MM.1S (cell line): ENCODE data around the gene DEPP1.

Experiments
- CTCF ChIP-seq: fragments of 300-600 bp; sonication (generic); IDR thresholded peaks from 2 replicates; pipeline ENCODE4 v1.5.1; 2016; ENCODE audit warnings: antibody characterized with exemption, low read length, mixed read lengths
- EZH2 ChIP-seq: fragments of 300-600 bp; sonication (generic); optimal IDR thresholded peaks from 2 replicates; pipeline ENCODE3; 2017; ENCODE audit warnings: low read depth, mild to moderate bottlenecking, antibody characterized with exemption, low read length, mixed read lengths

DNA sequence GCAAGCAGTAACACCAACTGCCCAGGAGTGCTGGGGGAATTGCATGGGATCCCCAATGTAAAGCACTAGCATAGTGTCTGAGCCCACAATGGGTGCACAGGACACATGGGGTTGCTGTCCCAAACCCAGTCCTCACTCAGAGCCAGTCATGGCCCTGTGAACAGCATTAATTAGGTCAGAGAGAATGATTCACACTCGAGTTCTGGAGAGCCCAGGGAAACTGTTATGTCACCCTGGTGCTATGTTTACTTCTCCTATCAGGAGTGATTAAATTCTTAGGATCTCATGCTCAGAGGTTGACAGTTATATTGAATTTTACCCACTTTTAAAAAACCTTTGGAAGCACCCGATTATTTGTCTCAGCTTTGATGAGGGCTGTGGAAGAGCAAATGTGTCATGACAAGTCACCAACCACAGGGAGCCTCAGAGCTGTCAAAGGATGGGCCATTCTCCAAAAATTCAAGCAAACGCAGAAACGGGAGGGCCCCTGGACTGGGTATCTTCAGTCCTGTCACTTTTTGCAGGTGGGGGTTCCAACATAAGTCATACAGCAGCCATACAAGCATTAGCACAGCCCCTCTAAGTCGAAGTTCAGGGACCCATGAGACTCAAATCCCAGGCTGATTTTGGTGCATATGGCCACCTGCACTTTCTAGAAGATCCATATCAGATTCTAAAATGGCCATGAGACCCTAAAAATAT is 20.3 kb downstream of the DEPP1 start:
- TF ChIP-seq CTCF (no peak), EZH2 (no peak)
